K562 (cell line): Measurements from ENCODE around the gene PLXND1. TPM values are rescaled to one million over a fixed set of nuclear protein-coding genes. Genes with fewer than 3 reads are reported as not detected.

Experiments
- ATAC-seq: fragments of 200-7000 bp; cut with Tn5 transposase; 3 replicates; pipeline ENCODE4 v1.9.1; 2020; ENCODE audit warnings: moderate library complexity
- BruUV-seq: library from RNA; stranded (reverse); fragments of 400-500 nt; replicated peaks from 2 replicates; lab custom pipeline; 2021; lab: Mats Ljungman, UMichigan
- CTCF ChIA-PET: fragments of 300-600 bp; formaldehyde crosslinking; extraction: SDS; loops from one replicate; lab custom pipeline; 2021; ENCODE audit warnings: low intra/inter-chr PET ratio; lab: Yijun Ruan, JAX
- POLR2A ChIA-PET: fragments of 300-600, 350-650 bp; sonication (Branson Sonifier 250); formaldehyde crosslinking; extraction: SDS; loops from one replicate; lab custom pipeline; 2021; ENCODE audit warnings: antibody characterized with exemption, inconsistent platforms; lab: Yijun Ruan, JAX
- DNase-seq, 4 experiments: peaks; one replicate each; pipeline versions ENCODE4 v3.0.0 to v3.0.0-alpha.2; 2011 to 2018; ENCODE audit warnings: low spot score in 3 of 4, mixed read lengths in 3 of 4; ENCODE audit errors: extremely low read depth in 1 of 4
- FAIRE-seq: peaks from 2 replicates; lab custom pipeline; 2011; peaks lifted over from hg19 to GRCh38; lab: Jason Lieb, UNC
- H2AFZ ChIP-seq: 2 replicates; pipeline ENCODE4 v1.6.0; 2011; ENCODE audit warnings: low read depth, low read length, control low read depth, inconsistent platforms
- H3K27ac ChIP-seq: fragments of 200-600 bp; 3 replicates; pipeline ENCODE4 v1.8.0; 2011; ENCODE audit warnings: low read depth, mild to moderate bottlenecking, control low read depth, inconsistent platforms, low read length, moderate library complexity, mixed read lengths; ENCODE audit errors: extremely low read depth
- H3K27me3 ChIP-seq, 2 experiments: fragments of 300-600 bp in 1 of 2; 2 replicates in 1 of 2; 3 replicates in 1 of 2; pipeline versions ENCODE4 v1.6.0 to v1.8.0; 2011; ENCODE audit warnings: inconsistent platforms in 2 of 2, low read length in 2 of 2, mild to moderate bottlenecking in 1 of 2, mixed read lengths in 1 of 2, moderate library complexity in 1 of 2; ENCODE audit not compliant: control insufficient read depth in 2 of 2, insufficient read depth in 2 of 2
- H3K36me3 ChIP-seq: fragments of 300-600 bp; 3 replicates; pipeline ENCODE4 v1.8.0; 2011; ENCODE audit warnings: mild to moderate bottlenecking, low read length, inconsistent platforms; ENCODE audit not compliant: control insufficient read depth, insufficient read depth
- H3K4me1 ChIP-seq, 2 experiments: fragments of 200-600 bp in 1 of 2; replicated peaks in 1 of 2; 2 replicates in 1 of 2; 3 replicates in 1 of 2; pipeline versions ENCODE4 v1.5.1 to v1.8.0; 2011; ENCODE audit warnings: inconsistent platforms in 2 of 2, low read length in 2 of 2, mild to moderate bottlenecking in 1 of 2, mixed read lengths in 1 of 2, moderate library complexity in 1 of 2; ENCODE audit not compliant: control insufficient read depth in 2 of 2, insufficient read depth in 2 of 2
- H3K4me2 ChIP-seq: 2 replicates; pipeline ENCODE4 v1.6.1; 2011; ENCODE audit warnings: low read length, control low read depth, inconsistent platforms, mixed read lengths; ENCODE audit not compliant: insufficient read depth
- H3K4me3 ChIP-seq: fragments of 200-600 bp; sonication (generic), shearing (Covaris generic); 2 replicates; pipeline ENCODE4 v1.5.1; 2016; ENCODE audit warnings: control low read depth, inconsistent platforms
- H3K79me2 ChIP-seq: fragments of 200-600 bp; 3 replicates; pipeline ENCODE4 v1.8.0; 2011; ENCODE audit warnings: low read length, inconsistent platforms; ENCODE audit not compliant: control insufficient read depth, insufficient read depth
- H3K9ac ChIP-seq, 2 experiments: 2 replicates each; pipeline versions ENCODE4 v1.6.0 to v1.6.1; 2011; ENCODE audit warnings: low read depth in 2 of 2, low read length in 2 of 2, control low read depth in 1 of 2, inconsistent platforms in 1 of 2, mild to moderate bottlenecking in 1 of 2, mixed read lengths in 1 of 2; ENCODE audit not compliant: insufficient read depth in 1 of 2
- H3K9me1 ChIP-seq: one replicate; pipeline ENCODE4 v1.6.0; 2011; ENCODE audit warnings: inconsistent platforms, mild to moderate bottlenecking, low read length, moderate library complexity; ENCODE audit not compliant: control insufficient read depth, insufficient read depth
- H3K9me3 ChIP-seq: replicated peaks from 2 replicates; pipeline ENCODE4 v1.5.1; 2011; ENCODE audit warnings: low read depth, low read length, inconsistent platforms; ENCODE audit not compliant: control insufficient read depth, insufficient read depth
- H4K20me1 ChIP-seq: replicated peaks from 2 replicates; pipeline ENCODE4 v1.6.1; 2011; ENCODE audit warnings: low read length, inconsistent platforms, mixed read lengths; ENCODE audit not compliant: control insufficient read depth, insufficient read depth
- DEAF1 ChIP-seq: fragments of 450-650 bp; formaldehyde crosslinking; IDR thresholded peaks from 2 replicates; pipeline ENCODE4 v1.4.0; 2020; ENCODE audit warnings: mild to moderate bottlenecking, moderate library complexity
- ZBED1 ChIP-seq: IDR thresholded peaks from 2 replicates; pipeline ENCODE4 v1.6.1; 2014
- ZNF77 ChIP-seq: fragments of 250-450 bp; sonication (Bioruptor Pico); IDR thresholded peaks from 2 replicates; pipeline ENCODE4 v1.5.0; 2020
- WGBS: fragments of 100-300 bp; shearing (Covaris generic); methylation state at CpG from one replicate; pipeline ENCODE4 v1.1.6; 2016; ENCODE audit warnings: low coverage, mixed read lengths; ENCODE audit not compliant: insufficient coverage; ENCODE audit errors: missing lambda C conversion rate; 5-methylcytosine and 5-hydroxymethylcytosine counted together
- in situ Hi-C: fragments of 300-500 bp; cut with MboI; formaldehyde crosslinking; loops from 4 replicates; pipeline ENCODE4 v1.15.0; 2018; ENCODE audit warnings: inconsistent platforms, mixed read lengths
- intact Hi-C: fragments of 100-400 bp; cut with micrococcal nuclease; formaldehyde crosslinking; loops from 2 replicates; pipeline ENCODE4 v1.14.2; 2022
- polyA plus RNA-seq, 8 experiments: library from polyadenylated mRNA; depleted of rRNA in 4 of 8; stranded (reverse) in 5 of 8; unstranded in 3 of 8; fragments of >200 nt; fragmentation: Nextera tagmentation in 2 of 8; fragmentation: Illumina TruSeq in 1 of 8; extraction: Ambion mirVana in 2 of 8; extraction: Trizol in 1 of 8; gene quantifications; 2 replicates each; pipeline versions ENCODE4 v1.2.1 to v1.2.3, GENCODE V29; 2011 to 2014; ENCODE audit warnings: inconsistent platforms in 1 of 8, missing spikeins in 1 of 8
- total RNA-seq, 7 experiments: library from RNA; depleted of rRNA in 6 of 7; stranded (reverse); fragments of >200 nt in 6 of 7; fragmentation: Illumina TruSeq in 2 of 7; extraction: Trizol in 2 of 7; gene quantifications; 2 replicates each; pipeline versions ENCODE4 v1.2.1 to v1.2.3, GENCODE V29; 2011 to 2021; ENCODE audit warnings: low replicate concordance in 1 of 7
- TF ChIP-seq, protein P1 (sequence below), 3 experiments: IDR thresholded peaks in 2 of 3; conservative IDR thresholded peaks in 1 of 3; 2 replicates each; pipeline ENCODE4 v1.5.1; 2011 to 2012; ENCODE audit warnings: low read length in 3 of 3, mild to moderate bottlenecking in 3 of 3, control low read depth in 2 of 3, improper control_type of control experiment in 1 of 3, inconsistent platforms in 1 of 3, low read depth in 1 of 3, mixed read lengths in 1 of 3, moderate library complexity in 1 of 3; ENCODE audit not compliant: insufficient read depth in 2 of 3

PLXND1 gene
- total and polyA plus RNA-seq, 9 of the 15 experiments (the other 6 are each of a cell fraction or from before 2014, with no cell fraction given): 0.34 to 28.8 (median 14.0) TPM

DNA sequence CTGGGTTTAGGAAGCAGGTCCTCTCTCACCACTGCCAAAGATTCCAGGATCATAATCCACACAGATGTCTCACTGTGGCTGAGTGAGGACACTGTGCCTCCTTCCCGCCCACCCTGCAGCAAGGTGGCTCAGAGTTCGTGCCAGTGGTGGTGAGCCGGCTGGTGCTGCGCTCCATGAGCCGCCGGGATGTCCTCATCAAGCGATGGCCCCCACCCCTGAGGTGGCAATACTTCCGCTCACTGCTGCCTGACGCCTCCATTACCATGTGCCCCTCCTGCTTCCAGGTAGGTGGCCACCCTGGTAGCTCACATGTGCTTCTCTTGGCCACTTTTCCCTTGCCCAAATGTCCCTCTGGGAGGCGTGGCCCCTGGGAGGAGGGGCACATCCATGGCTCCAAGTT is 87.0 kb downstream of the PLXND1 start:
- H2AFZ ChIP-seq: no peak overlapping the region
- no TSS peak for BruUV-seq
- intact Hi-C loops: no loop called here
- no peak overlapping the region for H3K4me3 ChIP-seq
- ChIA-PET POLR2A (no interaction called here), CTCF (no interaction called here)
- 49% methylated on average over 10 of the region's 10 CpGs for WGBS
- no peak for DNase-seq
- H3K79me2 ChIP-seq: no peaks in the 10 kb centered on the region
- in situ Hi-C loops: no loop called here
- no peak for ATAC-seq
- no peak overlapping the region for H3K9ac ChIP-seq
- H3K9me3 ChIP-seq: no peaks in the 10 kb centered on the region
- no peak for FAIRE-seq
- no peaks in the 10 kb centered on the region for H3K4me1 ChIP-seq
- no peaks in the 10 kb centered on the region for H3K36me3 ChIP-seq
- H3K27ac ChIP-seq: no peak overlapping the region
- TF ChIP-seq, protein P1, sequence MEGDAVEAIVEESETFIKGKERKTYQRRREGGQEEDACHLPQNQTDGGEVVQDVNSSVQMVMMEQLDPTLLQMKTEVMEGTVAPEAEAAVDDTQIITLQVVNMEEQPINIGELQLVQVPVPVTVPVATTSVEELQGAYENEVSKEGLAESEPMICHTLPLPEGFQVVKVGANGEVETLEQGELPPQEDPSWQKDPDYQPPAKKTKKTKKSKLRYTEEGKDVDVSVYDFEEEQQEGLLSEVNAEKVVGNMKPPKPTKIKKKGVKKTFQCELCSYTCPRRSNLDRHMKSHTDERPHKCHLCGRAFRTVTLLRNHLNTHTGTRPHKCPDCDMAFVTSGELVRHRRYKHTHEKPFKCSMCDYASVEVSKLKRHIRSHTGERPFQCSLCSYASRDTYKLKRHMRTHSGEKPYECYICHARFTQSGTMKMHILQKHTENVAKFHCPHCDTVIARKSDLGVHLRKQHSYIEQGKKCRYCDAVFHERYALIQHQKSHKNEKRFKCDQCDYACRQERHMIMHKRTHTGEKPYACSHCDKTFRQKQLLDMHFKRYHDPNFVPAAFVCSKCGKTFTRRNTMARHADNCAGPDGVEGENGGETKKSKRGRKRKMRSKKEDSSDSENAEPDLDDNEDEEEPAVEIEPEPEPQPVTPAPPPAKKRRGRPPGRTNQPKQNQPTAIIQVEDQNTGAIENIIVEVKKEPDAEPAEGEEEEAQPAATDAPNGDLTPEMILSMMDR (IDR thresholded peaks at IDR 0.05 in 2 of 3, conservative IDR thresholded peaks at IDR 0.05 in 1 of 3; ENCODE audit: insufficient read depth in 2 of 3, low read depth in 1 of 3, low read length in 3 of 3): no peak
- TF ChIP-seq DEAF1 (CRISPR knock-in tag): no peak
- TF ChIP-seq ZBED1: no peak
- TF ChIP-seq ZNF77: no peak
- no peaks in the 10 kb centered on the region for H3K9me1 ChIP-seq
- peaks cover 0 to 23% of the 10 kb centered on the region in 2 experiments; a peak in 2 of 5 replicates for H3K27me3 ChIP-seq
- H3K4me2 ChIP-seq: no peak overlapping the region
- H4K20me1 ChIP-seq: no peaks in the 10 kb centered on the region
